GM19099 (cell line): ENCODE data around the gene SLC9A7.

Source experiments
- POLR2A ChIP-seq: IDR thresholded peaks from 3 replicates; pipeline ENCODE4 v1.6.1; 2011; ENCODE audit warnings: low read depth; ENCODE audit not compliant: insufficient read length; ENCODE audit errors: extremely low read depth

The SLC9A7 gene

GRCh38 chrX:46758163-46758955 is 559 bp downstream of the SLC9A7 start:
- TF ChIP-seq POLR2A, result no peak

GRCh38 chrX:46757593-46757992 is 1.3 kb downstream of the SLC9A7 start:
- TF ChIP-seq POLR2A, result no peak

DNA sequence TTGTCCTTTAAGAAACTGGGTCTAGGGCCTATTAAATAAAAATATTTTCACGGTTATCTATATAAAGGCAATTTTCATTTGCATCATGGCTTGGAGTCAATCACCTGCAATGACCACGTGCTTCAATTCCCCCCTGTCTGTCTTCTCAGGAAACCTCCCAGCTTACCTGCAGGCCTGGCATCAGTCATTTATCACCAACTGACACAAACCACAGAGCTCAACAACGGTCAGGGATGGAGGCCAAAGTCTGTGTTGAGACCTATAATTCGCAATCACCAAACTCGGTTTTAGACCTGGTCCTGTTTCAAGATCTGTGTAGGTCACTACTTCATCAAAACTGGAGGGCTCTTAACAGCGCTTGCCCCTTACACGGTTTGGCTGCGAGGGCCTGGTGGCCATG is 1.9 kb downstream of the SLC9A7 start:
- no peak for TF ChIP-seq POLR2A

DNA sequence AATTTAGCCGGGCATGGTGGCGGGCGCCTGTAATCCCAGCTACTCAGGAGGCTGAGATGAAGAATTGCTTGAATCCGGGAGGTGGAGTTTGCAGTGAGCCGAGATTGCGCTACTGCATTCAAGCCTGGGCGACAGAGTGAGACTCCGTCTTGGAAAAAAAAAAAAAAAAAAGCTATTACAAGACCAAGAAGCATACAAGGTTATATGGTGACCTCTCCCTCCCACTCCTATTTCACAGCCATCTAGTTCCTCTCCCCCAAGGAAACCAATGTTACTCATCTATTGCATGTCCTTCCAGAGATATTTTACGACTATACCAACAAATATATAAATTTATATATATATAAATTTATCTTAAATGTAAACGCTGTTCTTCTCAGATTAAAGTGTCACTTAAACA is 3.2 kb downstream of the SLC9A7 start:
- TF ChIP-seq POLR2A, result no peak

DNA sequence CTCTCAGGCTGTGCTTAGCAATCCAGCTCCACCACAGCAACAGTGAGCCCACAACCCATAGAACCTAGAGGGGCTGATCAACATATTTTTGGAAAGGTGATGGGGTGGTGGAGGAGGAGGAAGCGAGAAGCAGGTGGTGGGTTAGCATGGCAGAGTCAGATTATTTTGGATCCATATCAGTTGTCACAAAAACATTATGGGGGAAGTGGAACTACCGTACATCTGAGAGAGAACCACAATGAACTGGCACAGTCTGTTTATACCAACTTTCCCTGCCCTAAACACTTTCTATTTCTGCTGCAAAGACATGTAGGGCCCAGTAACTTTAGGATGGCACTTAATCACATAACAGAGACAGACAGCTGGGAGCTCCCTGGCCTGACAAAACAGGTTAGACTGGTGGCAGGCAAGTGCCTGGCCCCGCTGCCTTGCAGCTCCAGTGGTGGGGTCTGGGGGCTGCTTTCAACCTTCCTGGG is 4.3 kb downstream of the SLC9A7 start:
- TF ChIP-seq POLR2A, result no peak

DNA sequence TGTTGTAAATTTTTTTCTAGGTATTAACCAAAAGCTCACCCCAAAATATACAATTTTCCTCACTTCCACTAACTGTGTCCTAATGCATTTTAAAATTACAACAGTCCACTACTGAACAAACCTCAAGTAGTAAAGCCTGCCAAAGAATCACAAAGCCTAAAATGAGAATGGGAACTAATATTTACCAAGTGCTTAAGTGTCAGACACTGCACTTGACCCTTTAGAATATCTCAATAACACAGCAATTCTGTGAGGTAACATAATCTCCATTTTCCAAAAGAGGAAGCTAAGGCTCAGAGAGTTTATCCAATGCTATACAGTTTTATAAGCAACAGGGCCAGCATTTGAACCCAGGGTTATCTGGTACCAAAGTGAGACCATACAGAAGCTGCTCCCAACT is 4.9 kb downstream of the SLC9A7 start:
- no peak for TF ChIP-seq POLR2A

DNA sequence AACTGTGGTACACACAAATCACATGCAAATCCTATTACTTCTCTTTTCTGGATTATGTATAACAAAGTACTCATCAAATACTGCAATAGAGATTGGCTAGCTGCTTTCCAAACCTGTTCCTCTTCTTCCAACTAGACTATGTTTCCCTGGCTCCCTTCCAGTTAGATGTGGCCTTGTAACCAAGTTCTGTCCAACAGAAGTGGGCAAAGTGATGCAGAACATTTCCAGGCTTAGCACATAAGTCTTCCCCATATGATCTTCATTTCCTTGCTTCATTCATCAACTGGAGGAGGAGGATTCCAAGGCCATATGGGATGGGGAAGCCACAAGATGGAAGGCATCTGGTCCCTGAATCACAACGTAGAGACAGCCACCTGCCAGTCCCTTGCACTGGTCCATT is 8.0 kb downstream of the SLC9A7 start:
- no peak for TF ChIP-seq POLR2A

GRCh38 chrX:46744009-46744408 is 14.9 kb downstream of the SLC9A7 start:
- no peak for TF ChIP-seq POLR2A

DNA sequence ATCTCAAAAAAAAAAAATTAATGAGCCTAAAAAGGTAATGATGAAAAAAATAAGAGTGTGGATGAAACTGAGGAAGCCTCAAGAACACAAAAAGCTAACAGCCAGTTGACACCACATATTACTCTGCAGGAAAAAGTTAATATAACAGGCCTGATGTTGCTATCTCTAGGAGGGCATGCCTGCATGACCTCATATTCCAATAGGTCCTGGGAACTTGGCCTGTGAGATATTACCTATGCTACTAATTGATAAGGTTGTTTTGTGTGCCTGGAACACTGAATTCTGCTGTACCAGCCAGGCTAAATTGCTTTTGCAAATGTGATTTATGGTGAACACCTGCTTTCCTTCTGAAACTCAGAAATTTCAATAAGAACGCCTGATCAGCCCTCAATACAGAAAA is 15.9 kb downstream of the SLC9A7 start:
- TF ChIP-seq POLR2A, result no peak

DNA sequence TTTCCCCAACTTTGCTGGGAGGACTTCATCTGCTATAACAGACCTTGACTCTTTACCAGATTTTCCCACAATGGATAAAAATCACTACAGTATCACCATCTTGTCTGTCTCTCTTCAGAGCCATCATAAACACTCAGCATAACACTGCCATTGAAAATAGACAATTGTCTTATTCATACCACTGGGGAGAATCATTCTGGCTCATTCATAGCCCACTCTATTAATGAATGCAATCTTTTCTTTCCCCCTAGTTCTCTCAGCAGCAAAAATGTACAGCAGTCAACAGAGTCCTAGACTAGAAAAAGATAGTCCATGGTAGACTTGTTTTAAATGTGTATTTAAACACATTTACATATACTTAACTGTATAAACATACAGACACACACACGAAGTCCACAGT is 19.2 kb downstream of the SLC9A7 start:
- no peak for TF ChIP-seq POLR2A

- no peak for TF ChIP-seq POLR2A
Measured at GRCh38 chrX:46737462-46737861, 21.5 kb downstream of the SLC9A7 start.

DNA sequence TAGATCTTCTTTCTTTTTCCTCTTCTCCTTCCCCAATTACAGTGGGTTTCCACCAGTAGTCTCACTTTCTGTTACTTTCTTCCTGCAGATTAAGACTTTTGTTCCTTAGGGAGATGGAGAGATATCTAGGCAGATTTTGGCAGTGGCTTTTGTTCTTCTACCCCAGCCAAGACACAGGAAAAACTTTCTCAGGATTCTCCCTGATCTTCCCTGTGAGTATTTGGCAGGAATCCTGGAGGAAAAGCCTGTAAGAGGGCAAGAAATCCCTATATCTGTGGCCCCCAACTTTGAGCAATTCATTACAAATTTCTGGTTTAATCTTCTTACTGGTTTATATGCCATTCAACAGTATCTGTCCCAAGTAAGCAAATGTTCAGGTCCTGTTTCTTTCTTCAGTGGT is 21.9 kb downstream of the SLC9A7 start:
- no peak for TF ChIP-seq POLR2A

DNA sequence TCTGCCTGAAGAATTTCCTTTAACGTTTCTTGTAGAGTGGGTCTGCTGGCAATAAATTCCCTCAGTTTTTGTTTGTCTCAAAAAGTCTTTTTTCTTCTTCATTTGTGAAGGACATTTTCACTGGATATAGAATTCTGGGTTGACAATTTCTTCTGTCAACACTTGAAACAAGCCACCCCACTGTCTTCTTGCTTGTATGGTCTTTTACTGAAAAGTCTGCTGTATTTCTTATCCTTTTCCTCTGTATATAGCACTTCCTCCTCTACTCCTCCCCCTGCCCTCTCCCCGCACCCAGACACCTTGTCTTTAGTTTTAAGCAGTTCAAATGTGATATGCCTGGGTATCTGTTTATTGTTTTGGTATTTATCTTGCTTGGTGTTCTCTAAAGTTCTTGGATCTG is 23.3 kb downstream of the SLC9A7 start:
- no peak for TF ChIP-seq POLR2A

DNA sequence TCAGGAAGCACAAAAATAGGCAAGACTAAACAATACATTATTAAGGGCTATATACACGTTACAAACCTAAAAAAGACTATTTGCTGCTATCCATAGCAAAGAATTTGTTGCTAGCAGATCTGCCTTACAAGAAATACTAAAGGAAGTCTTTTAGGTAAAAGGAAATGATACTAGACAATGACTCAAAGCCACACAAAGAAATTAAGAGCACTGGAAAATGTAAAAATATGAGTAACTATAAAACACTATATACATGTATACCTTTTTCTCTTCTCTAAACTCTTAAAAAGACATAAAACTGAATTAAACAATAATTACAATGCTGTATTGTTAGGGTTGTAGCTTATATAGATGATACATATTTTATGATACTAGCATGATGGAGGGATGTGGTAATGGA is 25.7 kb downstream of the SLC9A7 start:
- no peak for TF ChIP-seq POLR2A

DNA sequence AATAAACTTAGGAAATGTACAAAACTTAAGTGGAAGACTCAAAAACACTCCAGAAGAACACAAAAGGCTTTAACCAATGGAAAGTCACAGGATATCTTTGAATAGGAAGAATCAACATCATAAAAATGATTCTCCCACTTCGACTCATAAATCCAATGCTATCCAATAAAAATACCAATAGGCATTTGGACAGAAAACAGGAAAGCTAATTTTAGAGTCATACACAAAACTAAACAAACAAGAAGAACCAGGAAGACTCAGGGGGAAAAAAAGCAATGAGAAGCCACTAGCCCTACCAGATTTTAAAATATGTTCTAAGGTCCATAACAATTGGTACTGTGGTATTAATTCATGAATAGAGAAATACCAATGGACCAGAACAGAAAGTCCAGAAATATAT is 28.2 kb downstream of the SLC9A7 start:
- no peak for TF ChIP-seq POLR2A

DNA sequence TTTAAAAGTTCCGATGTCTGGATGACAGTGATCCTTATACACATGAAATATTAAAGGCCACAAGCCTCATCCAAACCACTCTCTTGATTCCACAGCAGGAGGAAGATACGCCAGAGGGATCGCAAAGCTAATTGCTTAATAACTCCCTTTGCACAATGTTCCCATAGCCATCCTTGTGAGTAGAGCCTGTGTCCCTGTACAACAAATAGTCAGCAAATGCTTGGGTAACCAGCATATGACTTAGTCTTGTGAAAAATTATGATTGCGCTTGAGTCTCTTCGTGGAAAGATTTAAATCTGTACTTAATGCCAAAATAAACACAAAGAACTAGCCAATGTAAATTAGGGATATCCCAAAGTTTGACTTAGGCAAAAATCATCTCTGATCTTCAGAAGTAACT is 31.5 kb downstream of the SLC9A7 start:
- no peak for TF ChIP-seq POLR2A
